Endothelial cell of umbilical vein (primary cell): ENCODE measurements around the gene PIEZO2. TPM values are rescaled to one million over a fixed set of nuclear protein-coding genes. Genes with fewer than 3 reads are reported as not detected.

Experiments
- BruUV-seq: library from RNA; stranded (reverse); fragments of 400-500 nt; replicated peaks from 2 replicates; lab custom pipeline; 2021; lab: Mats Ljungman, UMichigan
- CTCF ChIA-PET: fragments of 300-600, 350-600 bp; sonication (Branson Sonifier 250); formaldehyde crosslinking; loops from one replicate; lab custom pipeline; 2021; ENCODE audit warnings: antibody characterized with exemption, inconsistent platforms; lab: Charles Lee
- POLR2A ChIA-PET: fragments of 300-600, 350-600 bp; sonication (Branson Sonifier 250); formaldehyde crosslinking; loops from one replicate; lab custom pipeline; 2021; ENCODE audit warnings: antibody characterized with exemption, inconsistent platforms; lab: Charles Lee
- DNase-seq: peaks from one replicate; pipeline ENCODE4 v3.0.0-alpha.2; 2011; ENCODE audit warnings: low read depth, low spot score
- FAIRE-seq: peaks from 2 replicates; lab custom pipeline; 2011; peaks lifted over from hg19 to GRCh38; lab: Jason Lieb, UNC
- H2AFZ ChIP-seq: 2 replicates; pipeline ENCODE4 v1.6.0; 2012; ENCODE audit warnings: low read depth, low read length, control low read depth, inconsistent platforms
- H3K27ac ChIP-seq: 2 replicates; pipeline ENCODE4 v1.5.1; 2011; ENCODE audit warnings: low read depth, mild to moderate bottlenecking, control low read depth, low read length, moderate library complexity; ENCODE audit not compliant: insufficient read depth
- H3K27me3 ChIP-seq, 2 experiments: 2 replicates each; pipeline versions ENCODE4 v1.6.0 to v1.6.1; 2011; ENCODE audit warnings: low read length in 2 of 2, mixed read lengths in 1 of 2; ENCODE audit not compliant: control insufficient read depth in 2 of 2, insufficient read depth in 2 of 2
- H3K36me3 ChIP-seq, 2 experiments: 2 replicates in 1 of 2; 3 replicates in 1 of 2; pipeline ENCODE4 v1.5.1; 2011; ENCODE audit warnings: low read length in 2 of 2, mild to moderate bottlenecking in 1 of 2, moderate library complexity in 1 of 2; ENCODE audit not compliant: control insufficient read depth in 2 of 2, insufficient read depth in 2 of 2; ENCODE audit errors: extremely low read depth in 1 of 2
- H3K4me1 ChIP-seq: 3 replicates; pipeline ENCODE4 v1.5.1; 2011; ENCODE audit warnings: mild to moderate bottlenecking, low read length; ENCODE audit not compliant: control insufficient read depth, insufficient read depth; ENCODE audit errors: extremely low read depth
- H3K4me2 ChIP-seq: 2 replicates; pipeline ENCODE4 v1.6.1; 2011; ENCODE audit warnings: low read length, control low read depth, mixed read lengths; ENCODE audit not compliant: insufficient read depth
- H3K4me3 ChIP-seq, 3 experiments: fragments of 200-600 bp in 1 of 3; sonication (generic), shearing (Covaris generic) in 1 of 3; replicated peaks in 1 of 3; 2 replicates each; pipeline ENCODE4 v1.5.1; 2011 to 2016; ENCODE audit warnings: control low read depth in 3 of 3, low read length in 3 of 3, mild to moderate bottlenecking in 2 of 3, inconsistent platforms in 1 of 3, low read depth in 1 of 3, moderate library complexity in 1 of 3; ENCODE audit not compliant: insufficient read depth in 1 of 3
- H3K79me2 ChIP-seq: 2 replicates; pipeline ENCODE4 v1.6.0; 2012; ENCODE audit warnings: low read length, inconsistent platforms; ENCODE audit not compliant: control insufficient read depth, insufficient read depth
- H3K9ac ChIP-seq: replicated peaks from 2 replicates; pipeline ENCODE3; 2011; ENCODE audit warnings: low read length, control low read depth; ENCODE audit not compliant: insufficient read depth; ENCODE audit errors: extremely low read depth
- H3K9me1 ChIP-seq: replicated peaks from 3 replicates; pipeline ENCODE4 v1.6.0; 2011; ENCODE audit warnings: mild to moderate bottlenecking, low read length; ENCODE audit not compliant: control insufficient read depth, insufficient read depth; ENCODE audit errors: extremely low read depth
- H3K9me3 ChIP-seq: replicated peaks from 2 replicates; pipeline ENCODE4 v1.5.1; 2012; ENCODE audit warnings: low read length, inconsistent platforms; ENCODE audit not compliant: control insufficient read depth, insufficient read depth
- H4K20me1 ChIP-seq: replicated peaks from 2 replicates; pipeline ENCODE3; 2011; ENCODE audit warnings: mild to moderate bottlenecking, low read length; ENCODE audit not compliant: control insufficient read depth, insufficient read depth; ENCODE audit errors: extremely low read depth
- EZH2 ChIP-seq: IDR thresholded peaks from 2 replicates; pipeline ENCODE4 v1.6.1; 2012; ENCODE audit warnings: borderline replicate concordance, low read depth, mild to moderate bottlenecking, moderate library complexity, low read length, inconsistent platforms; ENCODE audit not compliant: severe bottlenecking
- FOS ChIP-seq: IDR thresholded peaks from 2 replicates; pipeline ENCODE4 v1.6.1; 2011; ENCODE audit warnings: mild to moderate bottlenecking, low read length, moderate library complexity, borderline replicate concordance; ENCODE audit not compliant: insufficient read depth
- GATA2 ChIP-seq: IDR thresholded peaks from 2 replicates; pipeline ENCODE4 v1.7.0; 2011; ENCODE audit warnings: low read depth, mild to moderate bottlenecking, moderate library complexity, mixed read lengths, low read length; ENCODE audit not compliant: insufficient read length, insufficient read depth
- JUN ChIP-seq: IDR thresholded peaks from 2 replicates; pipeline ENCODE4 v1.6.1; 2011; ENCODE audit warnings: borderline replicate concordance, low read depth; ENCODE audit not compliant: insufficient read length, insufficient read depth
- MYC ChIP-seq: IDR thresholded peaks from one replicate; pipeline ENCODE4 v1.6.1; 2011; ENCODE audit warnings: mild to moderate bottlenecking, low read depth, low read length
- POLR2A ChIP-seq: IDR thresholded peaks from 2 replicates; pipeline ENCODE4 v1.6.1; 2012; ENCODE audit warnings: low read depth, mild to moderate bottlenecking, control low read depth, low read length
- POLR2AphosphoS5 ChIP-seq: IDR thresholded peaks from 2 replicates; pipeline ENCODE4 v1.6.1; 2012; ENCODE audit warnings: low read depth, mild to moderate bottlenecking, control low read depth, low read length, moderate library complexity; ENCODE audit not compliant: insufficient read depth
- dilution Hi-C: fragments of 300-500 bp; cut with MboI; formaldehyde crosslinking; loops from one replicate; pipeline ENCODE4 v1.15.0; 2019; ENCODE audit warnings: low sequenced_read_pairs; ENCODE audit not compliant: extremely low pct_ligation_motif_present
- intact Hi-C: fragments of 100-400 bp; cut with micrococcal nuclease; formaldehyde crosslinking; loops from one replicate; pipeline ENCODE4 v1.10.0; 2022
- polyA plus RNA-seq, 4 experiments: library from polyadenylated mRNA; depleted of rRNA in 3 of 4; stranded (reverse) in 3 of 4; unstranded in 1 of 4; fragments of >200 nt; gene quantifications; 2 replicates each; pipeline versions ENCODE4 v1.2.1 to v1.2.3, GENCODE V29; 2011 to 2012; ENCODE audit warnings: missing spikeins in 1 of 4
- total RNA-seq: library from RNA; stranded (reverse); gene quantifications from 2 replicates; pipeline ENCODE4 v1.2.3, GENCODE V29; 2021
- TF ChIP-seq, protein P1 (sequence below), 2 donors: IDR thresholded peaks; 1 replicate in 1 of 2; 2 replicates in 1 of 2; pipeline ENCODE4 v1.5.1; 2011; ENCODE audit warnings: low read length in 2 of 2, mild to moderate bottlenecking in 2 of 2, moderate library complexity in 2 of 2, control low read depth in 1 of 2, inconsistent platforms in 1 of 2, low read depth in 1 of 2; ENCODE audit not compliant: insufficient read depth in 1 of 2; ENCODE audit errors: extremely low read depth in 1 of 2
- TF ChIP-seq, protein P2 (sequence below): IDR thresholded peaks from 2 replicates; pipeline ENCODE4 v1.6.1; 2011; ENCODE audit not compliant: insufficient read depth, insufficient read length

PIEZO2 gene
- total and polyA plus RNA-seq, 2 donors (not counting 3 experiments of a cell fraction or from before 2014, with no cell fraction given), result 1.7 to 11.2 TPM

DNA sequence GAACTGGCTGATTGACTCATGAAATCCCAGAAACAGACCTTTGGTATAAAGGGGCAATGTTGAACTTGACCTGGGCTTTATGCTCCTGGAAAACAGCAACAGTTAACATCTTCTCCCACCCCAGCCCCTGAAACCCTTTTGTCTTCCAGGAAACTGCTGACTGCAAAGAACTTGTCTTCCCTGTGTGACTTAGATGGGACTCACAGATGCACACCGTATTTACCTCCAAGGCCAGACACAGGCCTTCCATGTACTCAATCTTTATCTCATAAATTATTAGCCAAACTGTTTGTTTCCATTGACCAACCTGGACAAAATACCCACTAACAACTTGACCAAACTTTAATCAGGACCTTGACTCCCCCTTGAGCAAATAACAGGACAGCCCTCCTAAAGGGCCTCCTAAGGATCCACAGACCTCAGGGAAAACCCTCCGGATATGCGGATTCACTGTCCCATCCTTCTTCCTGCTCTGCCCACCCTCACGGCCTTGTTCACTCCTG is 36.3 kb downstream of the PIEZO2 start:
- no peak for DNase-seq
- H3K27ac ChIP-seq, result no peak overlapping the region
- H3K9me1 ChIP-seq, result no peaks in the 10 kb centered on the region
- ChIA-PET CTCF (no interaction called here), POLR2A (no interaction called here)
- no peaks in the 10 kb centered on the region for H3K79me2 ChIP-seq
- no TSS peak for BruUV-seq
- H2AFZ ChIP-seq, result no peak overlapping the region
- no peaks in the 10 kb centered on the region for H3K36me3 ChIP-seq
- H3K9me3 ChIP-seq, result no peaks in the 10 kb centered on the region
- H3K9ac ChIP-seq, result no peak overlapping the region
- dilution Hi-C loops (no loop called here), intact Hi-C loops (no loop called here)
- no peak overlapping the region for H3K4me3 ChIP-seq
- H3K4me2 ChIP-seq, result no peak overlapping the region
- H3K27me3 ChIP-seq, result no peaks in the 10 kb centered on the region
- H3K4me1 ChIP-seq, result no peaks in the 10 kb centered on the region
- TF ChIP-seq FOS (no peak), JUN (no peak)
- no peaks in the 10 kb centered on the region for H4K20me1 ChIP-seq
- FAIRE-seq, result no peak

DNA sequence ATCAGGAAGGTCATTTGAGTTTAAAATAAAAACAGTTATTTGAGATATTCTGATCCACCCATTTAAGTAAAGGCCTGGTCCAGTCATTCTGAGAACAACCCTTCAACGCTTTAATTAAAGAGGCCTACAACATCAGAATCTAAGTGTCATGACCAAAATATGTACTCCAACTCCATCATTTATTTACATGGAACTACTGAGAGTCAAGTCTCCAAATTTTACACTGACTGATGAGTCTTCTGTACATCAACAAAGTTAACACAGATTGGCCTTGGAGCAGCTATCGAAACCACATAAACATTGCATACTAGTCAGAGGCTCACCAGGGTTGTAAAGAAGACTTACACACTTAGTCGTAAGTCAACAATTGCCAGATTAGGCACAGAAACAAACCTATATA is 37.1 kb downstream of the PIEZO2 start:
- H3K9me1 ChIP-seq, result no peaks in the 10 kb centered on the region
- H3K36me3 ChIP-seq, result no peaks in the 10 kb centered on the region
- no peaks in the 10 kb centered on the region for H3K79me2 ChIP-seq
- no peak overlapping the region for H3K4me2 ChIP-seq
- BruUV-seq, result no TSS peak
- FAIRE-seq, result no peak
- H3K4me1 ChIP-seq, result no peaks in the 10 kb centered on the region
- no peak overlapping the region for H2AFZ ChIP-seq
- no peak overlapping the region for H3K4me3 ChIP-seq
- H4K20me1 ChIP-seq, result no peaks in the 10 kb centered on the region
- intact Hi-C loops, result no loop called here
- H3K9ac ChIP-seq, result no peak overlapping the region
- H3K9me3 ChIP-seq, result no peaks in the 10 kb centered on the region
- CTCF ChIA-PET, result no interaction called here
- no peak overlapping the region for H3K27ac ChIP-seq
- H3K27me3 ChIP-seq, result no peaks in the 10 kb centered on the region
- TF ChIP-seq, protein P1, sequence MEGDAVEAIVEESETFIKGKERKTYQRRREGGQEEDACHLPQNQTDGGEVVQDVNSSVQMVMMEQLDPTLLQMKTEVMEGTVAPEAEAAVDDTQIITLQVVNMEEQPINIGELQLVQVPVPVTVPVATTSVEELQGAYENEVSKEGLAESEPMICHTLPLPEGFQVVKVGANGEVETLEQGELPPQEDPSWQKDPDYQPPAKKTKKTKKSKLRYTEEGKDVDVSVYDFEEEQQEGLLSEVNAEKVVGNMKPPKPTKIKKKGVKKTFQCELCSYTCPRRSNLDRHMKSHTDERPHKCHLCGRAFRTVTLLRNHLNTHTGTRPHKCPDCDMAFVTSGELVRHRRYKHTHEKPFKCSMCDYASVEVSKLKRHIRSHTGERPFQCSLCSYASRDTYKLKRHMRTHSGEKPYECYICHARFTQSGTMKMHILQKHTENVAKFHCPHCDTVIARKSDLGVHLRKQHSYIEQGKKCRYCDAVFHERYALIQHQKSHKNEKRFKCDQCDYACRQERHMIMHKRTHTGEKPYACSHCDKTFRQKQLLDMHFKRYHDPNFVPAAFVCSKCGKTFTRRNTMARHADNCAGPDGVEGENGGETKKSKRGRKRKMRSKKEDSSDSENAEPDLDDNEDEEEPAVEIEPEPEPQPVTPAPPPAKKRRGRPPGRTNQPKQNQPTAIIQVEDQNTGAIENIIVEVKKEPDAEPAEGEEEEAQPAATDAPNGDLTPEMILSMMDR (IDR thresholded peaks at IDR 0.05; ENCODE audit: extremely low read depth in 1 of 2, insufficient read depth in 1 of 2, low read depth in 1 of 2, low read length in 2 of 2), result no peak
- no peak for TF ChIP-seq EZH2
- TF ChIP-seq FOS, result no peak
- TF ChIP-seq GATA2, result no peak
- TF ChIP-seq JUN, result no peak
- TF ChIP-seq POLR2AphosphoS5, result no peak
- TF ChIP-seq, protein P2, sequence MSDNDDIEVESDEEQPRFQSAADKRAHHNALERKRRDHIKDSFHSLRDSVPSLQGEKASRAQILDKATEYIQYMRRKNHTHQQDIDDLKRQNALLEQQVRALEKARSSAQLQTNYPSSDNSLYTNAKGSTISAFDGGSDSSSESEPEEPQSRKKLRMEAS, result no peak
- TF ChIP-seq MYC, result no peak
- no peak for TF ChIP-seq POLR2A
- dilution Hi-C loops, result no loop called here
- POLR2A ChIA-PET, result no interaction called here
- no peak for DNase-seq
